ENCODE measurements around the gene TGM3.
"Not testable (repeated sequence)": the region's sequence is repeated elsewhere in the genome, so short reads cannot be mapped to it uniquely, and the experiment has no call there.

The TGM3 gene, protein sequence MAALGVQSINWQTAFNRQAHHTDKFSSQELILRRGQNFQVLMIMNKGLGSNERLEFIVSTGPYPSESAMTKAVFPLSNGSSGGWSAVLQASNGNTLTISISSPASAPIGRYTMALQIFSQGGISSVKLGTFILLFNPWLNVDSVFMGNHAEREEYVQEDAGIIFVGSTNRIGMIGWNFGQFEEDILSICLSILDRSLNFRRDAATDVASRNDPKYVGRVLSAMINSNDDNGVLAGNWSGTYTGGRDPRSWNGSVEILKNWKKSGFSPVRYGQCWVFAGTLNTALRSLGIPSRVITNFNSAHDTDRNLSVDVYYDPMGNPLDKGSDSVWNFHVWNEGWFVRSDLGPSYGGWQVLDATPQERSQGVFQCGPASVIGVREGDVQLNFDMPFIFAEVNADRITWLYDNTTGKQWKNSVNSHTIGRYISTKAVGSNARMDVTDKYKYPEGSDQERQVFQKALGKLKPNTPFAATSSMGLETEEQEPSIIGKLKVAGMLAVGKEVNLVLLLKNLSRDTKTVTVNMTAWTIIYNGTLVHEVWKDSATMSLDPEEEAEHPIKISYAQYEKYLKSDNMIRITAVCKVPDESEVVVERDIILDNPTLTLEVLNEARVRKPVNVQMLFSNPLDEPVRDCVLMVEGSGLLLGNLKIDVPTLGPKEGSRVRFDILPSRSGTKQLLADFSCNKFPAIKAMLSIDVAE

DNA sequence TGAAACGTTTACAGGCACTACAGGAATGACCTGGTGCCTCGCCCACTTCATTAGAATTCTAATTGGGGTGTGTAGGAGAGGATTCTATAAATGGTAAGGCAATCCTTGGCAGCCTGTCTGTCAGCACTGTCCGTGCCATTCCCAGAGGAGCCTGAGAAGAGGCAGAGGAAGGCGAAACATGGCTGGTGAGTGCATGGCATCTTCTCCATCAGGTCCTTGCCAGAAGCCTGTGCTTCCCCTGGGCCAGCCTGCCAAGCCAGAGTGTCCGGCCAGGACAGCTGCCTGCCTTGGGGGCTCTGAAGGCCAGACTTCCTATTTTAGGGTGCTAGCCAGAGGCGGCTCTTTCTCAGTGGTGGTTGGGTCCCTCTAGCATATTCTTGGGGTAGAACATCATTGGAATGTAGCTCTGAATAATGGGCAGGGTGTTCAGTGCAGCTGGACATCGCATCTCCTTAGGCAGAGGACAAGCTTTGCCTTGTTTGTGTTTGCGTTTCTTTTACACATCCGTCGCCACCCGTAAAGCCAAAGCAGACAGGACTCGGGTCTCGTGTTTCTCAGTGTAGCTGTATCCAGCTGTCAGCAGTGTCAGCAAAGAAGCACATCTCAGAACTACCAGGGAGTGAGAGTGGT, at the start of gene TGM3:
Gene TGM3 (plus strand): TSS at position 116 of the 630 bp plus-strand sequence. CDS start 63 bp downstream, at position 179.
- no peak for DNase-seq (ENCODE audit: low read depth in 2 of 2)

DNA sequence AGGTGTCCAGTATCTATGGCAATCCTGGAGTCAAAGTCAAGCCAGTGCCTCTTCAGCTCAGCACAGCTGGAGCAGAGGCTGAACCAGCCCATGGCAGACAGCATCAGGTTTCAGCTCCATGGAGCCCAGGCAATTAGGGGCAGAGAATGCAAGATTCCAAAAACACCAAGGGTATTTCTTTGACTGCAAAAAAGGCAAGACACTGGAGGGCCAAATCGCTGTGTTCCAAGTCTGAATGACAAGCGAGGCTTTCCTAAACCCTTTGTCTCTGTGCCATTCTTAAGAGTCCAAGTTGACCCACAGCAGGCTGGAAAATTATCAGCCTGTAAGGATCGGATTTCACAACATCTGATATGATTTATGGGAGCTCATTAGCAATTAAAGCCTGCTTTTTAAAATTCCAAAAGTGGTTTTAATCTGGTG, 49.7 kb upstream of the TGM3 start:
- no peak for DNase-seq (ENCODE audit: low read depth in 2 of 2)

DNA sequence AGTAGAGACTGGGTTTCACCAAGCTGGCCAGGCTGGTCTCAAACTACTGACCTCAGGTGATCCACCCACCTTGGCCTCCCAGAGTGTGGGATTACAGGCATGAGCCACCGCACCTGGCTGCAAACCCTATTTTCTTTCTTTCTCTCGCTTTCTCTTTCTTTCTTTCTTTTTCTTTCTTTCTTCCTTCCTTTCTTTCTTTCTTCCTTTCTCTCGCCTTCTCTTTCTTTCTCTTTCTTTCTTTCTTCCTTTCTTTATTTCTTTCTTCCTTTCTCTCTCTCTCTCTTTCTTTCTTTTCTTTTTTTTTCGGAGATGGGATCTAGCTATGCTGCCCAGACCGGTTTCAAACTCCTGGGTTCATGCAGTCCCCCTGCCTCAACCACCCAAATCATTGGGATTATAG, 47.0 kb upstream of the TGM3 start:
- DNase-seq (ENCODE audit: low read depth in 2 of 2), result no peak

DNA sequence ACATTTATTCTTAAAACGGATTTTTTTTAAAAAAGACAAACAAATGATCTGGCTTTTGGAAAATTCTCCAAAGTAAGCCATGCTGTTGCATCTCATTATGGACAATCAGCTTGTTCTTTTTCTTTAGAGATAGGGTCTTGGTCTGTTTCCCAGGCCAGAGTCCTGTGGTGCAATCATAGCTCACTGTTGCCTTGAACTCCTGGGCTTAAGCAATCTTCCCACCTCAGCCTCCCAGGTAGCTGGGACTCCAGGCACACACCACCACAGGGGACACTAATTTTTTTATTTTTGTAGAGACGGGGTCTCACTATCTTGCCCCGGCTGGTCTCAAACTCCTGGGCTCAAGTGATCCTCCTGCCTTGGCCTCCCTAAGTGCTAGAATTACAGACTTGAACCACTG, 45.9 kb upstream of the TGM3 start:
- DNase-seq (ENCODE audit: low read depth in 2 of 2), result no peak

DNA sequence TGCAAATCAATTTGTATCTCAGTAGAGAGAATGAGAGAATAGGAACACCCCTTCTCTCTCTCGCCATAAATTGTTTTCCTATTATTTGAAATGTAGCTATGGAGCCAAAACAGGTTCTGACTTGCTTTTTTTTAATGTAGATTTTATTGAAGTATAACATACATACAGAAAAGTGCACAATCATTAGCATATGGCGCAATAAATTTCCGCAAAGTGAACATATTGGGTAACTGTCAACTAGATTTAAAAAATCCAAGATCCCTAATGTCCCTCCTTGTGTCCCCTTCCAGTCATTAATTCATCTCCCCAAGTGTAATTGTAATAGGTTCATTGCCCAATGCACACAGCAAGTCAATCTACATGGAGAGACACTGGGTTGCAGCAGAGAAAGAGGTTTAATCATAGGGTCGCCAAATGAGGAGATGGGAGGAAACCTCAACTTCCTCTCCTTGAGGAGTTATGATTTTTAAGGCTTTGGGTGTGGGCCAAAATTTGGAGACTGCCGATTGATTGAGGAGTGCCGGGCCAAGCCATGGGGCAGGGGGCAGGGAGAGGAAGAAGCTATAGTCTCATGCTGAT, 43.3 kb upstream of the TGM3 start:
- DNase-seq (ENCODE audit: low read depth in 2 of 2), result no peak

DNA sequence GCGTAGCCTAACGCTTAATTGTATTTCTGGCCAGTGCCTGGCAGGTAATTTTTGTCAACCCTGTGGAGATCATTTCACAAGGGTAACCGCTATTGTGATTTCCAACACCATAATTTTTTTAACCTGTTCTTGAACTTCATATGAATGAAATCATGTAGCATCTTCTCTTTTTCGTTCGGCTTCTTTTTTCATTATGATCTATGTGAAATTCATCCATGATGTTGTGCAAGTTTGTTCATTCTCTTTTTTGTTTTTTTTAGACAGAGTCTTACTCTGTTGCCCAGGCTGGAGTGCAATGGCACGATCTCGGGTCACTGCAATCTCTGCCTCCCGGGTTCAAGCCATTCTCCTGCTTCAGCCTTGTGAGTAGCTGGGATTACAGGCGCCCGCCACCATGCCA, 42.5 kb upstream of the TGM3 start:
- no peak for DNase-seq (ENCODE audit: low read depth in 2 of 2)

DNA sequence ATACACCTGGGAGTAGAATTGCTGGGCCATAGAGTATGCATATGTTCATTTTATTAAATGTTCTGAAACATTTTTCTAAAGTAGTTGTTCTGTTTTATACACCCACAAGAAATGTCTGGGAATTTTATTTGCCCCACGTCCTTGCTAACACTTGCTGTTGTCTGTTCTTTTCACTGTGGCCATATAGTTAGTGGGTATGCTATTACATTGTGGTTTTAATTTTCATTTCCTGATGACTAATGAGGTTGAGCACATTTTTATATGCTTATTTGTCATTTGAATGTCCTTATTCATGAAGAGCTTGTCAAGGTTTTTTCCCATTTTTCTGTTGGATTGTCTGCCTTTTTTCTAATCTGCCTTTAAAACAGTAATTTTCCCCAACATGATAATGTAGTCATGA, 41.5 kb upstream of the TGM3 start:
- no peak for DNase-seq (ENCODE audit: low read depth in 2 of 2)

DNA sequence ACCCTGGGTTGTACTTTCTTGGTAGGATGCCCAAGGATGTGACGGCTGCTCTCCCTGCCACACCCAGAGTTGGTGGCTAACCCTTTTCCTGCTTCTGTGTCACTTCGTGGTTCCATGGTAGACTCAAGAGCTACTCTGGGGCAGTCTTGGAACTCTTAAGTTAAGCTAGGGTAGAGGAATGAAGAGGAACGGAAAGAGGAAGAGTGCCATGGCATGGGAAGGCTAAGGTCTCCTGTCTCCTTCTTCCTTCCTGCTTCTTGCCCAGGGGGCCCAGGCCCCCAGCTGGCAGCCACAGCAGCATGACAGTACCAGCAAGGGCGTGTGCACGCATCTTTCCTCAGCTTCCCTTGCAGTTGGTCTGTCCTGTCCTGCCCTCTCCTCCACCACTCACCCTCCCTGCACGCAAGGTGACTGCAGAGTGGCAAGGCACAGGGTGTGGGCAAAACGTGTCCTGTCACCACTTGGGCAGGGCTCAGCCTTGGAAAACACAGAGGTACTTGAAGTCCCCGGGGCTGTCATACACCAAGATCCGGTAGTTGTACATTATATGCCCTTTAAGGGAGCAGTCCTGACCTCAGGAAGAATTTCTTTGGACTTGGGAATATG, 39.8 kb upstream of the TGM3 start:
- DNase-seq (ENCODE audit: low read depth in 2 of 2), result no peak

DNA sequence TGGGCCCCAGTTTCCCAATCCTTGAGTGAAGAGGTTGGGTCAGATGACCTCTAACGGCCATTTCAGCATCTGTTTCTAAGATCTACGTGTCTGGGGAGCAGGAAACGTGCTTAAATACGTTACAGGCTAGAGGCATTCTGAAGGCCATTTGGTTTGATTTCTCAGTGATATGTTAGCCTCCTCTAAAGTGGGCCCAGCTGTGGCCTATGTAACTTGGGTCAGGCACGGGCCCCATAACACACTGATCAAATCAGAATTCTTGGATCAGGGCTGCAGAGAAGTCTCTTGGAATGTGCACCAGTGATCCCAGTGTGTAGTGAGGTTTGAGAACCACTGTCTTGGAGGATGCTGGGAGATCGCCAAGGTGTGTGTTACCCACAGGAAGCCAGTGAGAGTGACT, 36.1 kb upstream of the TGM3 start:
- no peak for DNase-seq (ENCODE audit: low read depth in 2 of 2)

DNA sequence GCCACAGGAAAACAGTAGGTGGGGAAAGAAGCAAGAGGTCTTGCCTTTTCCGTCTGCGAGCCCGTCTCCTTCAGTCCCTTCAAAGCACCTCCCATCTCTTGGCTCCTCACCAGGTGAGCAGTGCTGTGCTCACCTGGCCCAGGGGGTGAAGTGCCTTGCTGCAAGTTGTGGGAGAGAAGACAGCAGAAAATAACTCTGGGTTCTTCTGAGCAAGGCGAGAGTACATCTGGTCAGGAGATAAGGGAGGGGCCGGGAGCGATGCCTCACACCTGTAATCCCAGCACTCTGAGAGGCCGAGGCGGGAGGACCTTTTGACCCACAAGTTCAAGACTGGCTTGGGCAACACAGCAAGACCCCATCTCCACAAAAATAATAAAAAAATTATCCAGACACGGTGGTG, 35.6 kb upstream of the TGM3 start:
- DNase-seq (ENCODE audit: low read depth in 2 of 2), result no peak

DNA sequence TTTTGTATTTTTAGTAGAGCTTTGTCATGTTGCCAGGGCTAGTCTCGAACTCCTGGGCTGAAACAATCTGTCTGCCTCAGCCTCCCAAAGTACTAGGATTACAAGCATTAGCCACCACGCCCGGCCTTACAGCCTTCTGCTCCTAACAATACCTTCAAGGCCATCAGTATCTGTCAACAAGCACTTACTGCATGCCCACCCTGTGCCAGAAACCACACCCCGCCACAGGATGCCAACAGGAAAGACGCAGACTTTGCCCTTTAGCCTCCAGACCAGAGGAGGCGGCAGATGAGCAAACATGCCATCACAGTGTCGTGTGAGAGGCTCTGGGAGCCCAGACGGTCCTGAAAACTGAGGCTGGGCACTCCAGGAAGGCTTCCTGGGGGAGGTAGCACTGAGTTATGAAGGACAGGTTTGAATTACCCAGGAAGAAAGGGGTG, 34.7 kb upstream of the TGM3 start:
- no peak for DNase-seq (ENCODE audit: low read depth in 2 of 2)

DNA sequence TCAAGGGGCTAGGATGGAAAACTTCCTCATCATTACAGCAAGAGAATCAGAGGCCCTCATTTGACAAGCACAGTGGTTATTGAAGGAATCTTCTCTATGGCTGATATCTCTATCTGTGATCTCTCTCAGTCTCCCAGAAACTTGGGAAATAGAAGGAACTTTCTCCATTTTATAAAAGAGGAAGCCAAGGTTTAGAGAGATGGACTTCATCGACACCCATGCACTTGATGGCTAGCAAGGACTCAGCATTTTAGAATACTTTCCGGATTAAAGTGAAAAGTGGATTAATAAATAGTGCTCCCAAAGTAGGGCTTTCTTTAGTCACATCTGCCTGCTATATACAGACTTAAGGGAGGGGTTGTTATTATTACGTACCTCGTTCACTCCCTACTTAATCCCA, 34.2 kb upstream of the TGM3 start:
- DNase-seq (ENCODE audit: low read depth in 2 of 2), result no peak

DNA sequence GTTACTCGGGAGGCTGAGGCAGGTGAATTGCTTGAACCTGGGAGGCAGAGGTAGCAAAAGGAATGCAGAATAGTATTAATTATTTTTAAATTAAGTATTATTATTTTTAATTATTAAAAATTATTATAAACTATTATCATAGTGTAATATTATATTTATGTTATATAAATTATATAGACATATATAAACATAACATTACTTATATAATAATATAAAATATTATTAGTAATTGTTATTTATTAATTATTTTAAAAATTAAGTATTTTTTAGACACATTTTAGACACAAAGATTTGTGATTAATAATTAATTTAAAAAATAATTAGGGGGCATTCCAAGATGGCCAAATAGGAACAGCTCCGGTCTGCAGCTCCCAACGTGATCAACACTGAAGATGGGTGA, 31.7 kb upstream of the TGM3 start:
- DNase-seq (ENCODE audit: low read depth in 2 of 2), result no peak

DNA sequence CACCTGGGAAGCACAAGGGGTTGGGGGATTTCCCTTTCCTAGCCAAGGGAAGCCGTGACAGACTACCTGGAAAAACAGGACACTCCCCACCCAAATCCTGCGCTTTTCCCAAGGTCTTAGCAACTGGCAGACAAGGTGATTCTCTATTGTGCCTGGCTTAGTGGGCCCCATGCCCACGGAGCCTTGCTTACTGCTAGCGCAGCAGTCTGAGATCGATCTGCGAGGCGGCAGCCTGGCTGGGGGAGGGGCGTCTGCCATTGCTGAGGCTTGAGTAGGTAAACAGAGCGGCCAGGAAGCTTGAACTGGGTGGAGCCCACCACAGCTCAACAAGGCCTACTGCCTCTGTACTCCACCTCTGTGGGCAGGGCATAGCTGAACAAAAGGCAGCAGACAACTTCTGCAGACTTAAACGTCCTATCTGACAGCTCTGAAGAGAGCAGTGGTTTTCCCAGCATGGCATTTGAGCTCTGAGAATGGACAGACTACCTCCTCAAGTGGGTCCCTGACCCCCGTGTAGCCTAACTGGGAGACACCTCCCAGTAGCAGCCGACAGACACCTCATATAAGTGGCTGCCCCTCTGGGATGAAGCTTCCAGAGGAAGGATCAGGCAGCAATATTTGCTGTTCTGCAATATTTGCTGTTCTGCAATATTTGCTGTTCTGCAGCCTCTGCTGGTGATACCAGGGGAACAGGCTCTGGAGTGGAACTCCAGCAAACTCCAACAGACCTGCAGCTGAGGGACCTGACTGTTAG, 31.0 kb upstream of the TGM3 start:
- DNase-seq (ENCODE audit: low read depth in 2 of 2), result not testable (repeated sequence)

DNA sequence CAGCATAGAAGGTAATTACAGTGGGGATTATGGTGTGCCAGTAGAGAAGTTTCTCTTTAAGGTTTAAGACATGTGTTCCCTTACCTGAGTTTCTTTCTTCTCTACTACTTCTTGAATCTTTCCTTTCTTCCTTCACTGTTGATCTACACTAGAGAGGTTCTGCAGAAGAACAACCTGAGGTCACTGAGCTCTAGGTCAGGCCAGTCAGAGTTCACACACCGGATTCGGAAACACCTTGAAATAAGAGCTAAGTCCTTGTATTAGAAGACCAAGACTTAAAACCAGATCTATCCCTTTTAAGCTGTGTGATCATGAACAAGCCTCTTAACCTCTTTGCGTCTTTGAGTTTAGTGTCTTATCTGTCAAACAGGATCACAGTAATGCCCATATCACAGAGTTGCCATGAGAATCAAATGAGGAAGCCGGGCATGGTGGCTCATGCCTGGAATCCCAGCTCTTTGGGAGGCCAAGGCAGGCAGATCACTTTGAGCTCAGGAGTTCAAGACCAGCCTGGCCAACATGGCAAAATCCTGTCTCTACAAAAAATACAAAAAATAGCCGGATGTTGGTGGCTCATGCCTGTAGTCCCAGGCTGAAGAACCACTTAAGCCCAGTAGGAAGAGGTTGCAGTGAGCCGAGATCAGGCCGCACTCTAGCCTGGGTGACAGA, 22.0 kb upstream of the TGM3 start:
- no peak for DNase-seq (ENCODE audit: low read depth in 2 of 2)

DNA sequence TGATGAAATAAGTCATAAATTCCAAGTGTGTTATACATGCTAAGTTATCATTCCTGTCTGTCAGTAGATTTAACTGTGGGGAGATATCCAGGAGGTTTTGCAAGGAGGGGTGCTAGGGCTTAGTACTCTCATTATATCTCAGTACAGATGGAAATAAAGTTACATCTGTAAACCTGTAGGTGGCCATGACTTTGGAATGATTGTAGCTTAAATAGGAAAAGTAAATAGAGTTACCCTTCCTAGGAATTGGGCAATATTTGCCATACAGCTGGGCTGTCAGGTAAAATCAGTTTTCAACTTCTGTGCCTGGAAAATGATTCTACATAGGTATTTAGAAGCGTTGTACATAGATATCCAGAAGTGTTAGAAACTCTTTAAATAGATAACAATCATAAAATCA, 19.8 kb upstream of the TGM3 start:
- no peak for DNase-seq (ENCODE audit: low read depth in 2 of 2)

DNA sequence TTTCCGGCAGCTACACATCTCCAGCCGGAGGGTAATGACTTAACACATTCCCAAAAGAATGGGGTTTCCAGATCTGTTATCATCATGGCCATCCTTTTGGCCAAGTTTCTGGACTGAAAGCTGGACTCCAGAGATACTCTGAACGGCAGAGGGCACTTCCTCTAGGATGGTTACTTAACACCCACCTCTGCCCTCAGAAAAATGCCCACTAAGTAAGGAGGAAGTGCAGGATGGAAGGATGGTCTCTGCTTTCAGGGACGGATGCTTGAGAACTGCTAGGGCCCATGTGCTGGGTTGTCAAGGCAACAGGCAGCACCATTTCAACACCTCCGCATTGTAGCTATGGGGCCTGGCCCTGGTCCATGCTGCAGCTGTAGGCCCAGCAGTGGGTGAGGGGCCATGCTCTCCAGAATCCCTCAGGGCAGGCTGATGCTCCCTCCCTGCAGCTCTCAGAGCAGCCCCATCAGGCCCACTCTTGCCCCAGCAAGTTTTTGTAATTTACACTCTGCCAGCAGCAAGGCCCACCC, 16.5 kb upstream of the TGM3 start:
- DNase-seq (ENCODE audit: low read depth in 2 of 2), result no peak

DNA sequence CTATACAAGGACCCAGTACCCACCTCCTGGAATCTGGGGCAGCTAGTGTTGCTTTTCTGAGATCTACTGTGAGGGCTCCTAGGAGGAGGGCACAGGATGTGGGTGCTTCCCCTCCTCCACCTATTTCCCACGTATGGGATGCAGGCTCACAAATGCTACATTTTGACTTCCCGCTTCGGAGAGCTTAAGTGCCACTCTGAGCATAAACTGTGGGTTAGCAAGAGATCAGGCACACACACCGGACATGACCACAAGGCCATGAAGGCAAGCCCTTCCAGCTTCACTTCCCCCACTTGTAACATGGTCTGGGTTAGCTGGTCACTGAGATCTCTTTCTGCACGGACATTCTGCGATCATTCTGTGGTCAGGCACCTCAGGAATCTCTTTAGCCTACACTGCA, 15.7 kb upstream of the TGM3 start:
- no peak for DNase-seq (ENCODE audit: low read depth in 2 of 2)

DNA sequence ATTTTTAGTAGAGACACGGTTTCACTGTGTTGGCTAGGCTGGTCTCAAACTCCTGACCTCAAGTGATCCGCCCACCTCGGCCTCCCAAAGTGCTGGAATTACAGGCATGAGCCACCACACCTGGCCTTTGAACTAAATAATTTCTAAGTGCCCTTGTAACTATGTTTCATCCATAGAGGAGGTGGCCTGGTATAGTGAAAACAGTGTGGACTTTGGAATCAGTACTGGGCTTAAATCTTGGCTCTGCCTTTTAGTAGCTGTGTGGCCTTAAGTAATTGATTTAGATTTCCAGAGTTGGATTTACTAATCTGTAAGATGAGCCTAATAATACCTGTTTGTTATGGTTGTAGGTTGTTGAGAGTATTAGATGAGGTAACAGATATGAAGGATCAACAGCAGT, 14.2 kb upstream of the TGM3 start:
- no peak for DNase-seq (ENCODE audit: low read depth in 2 of 2)

DNA sequence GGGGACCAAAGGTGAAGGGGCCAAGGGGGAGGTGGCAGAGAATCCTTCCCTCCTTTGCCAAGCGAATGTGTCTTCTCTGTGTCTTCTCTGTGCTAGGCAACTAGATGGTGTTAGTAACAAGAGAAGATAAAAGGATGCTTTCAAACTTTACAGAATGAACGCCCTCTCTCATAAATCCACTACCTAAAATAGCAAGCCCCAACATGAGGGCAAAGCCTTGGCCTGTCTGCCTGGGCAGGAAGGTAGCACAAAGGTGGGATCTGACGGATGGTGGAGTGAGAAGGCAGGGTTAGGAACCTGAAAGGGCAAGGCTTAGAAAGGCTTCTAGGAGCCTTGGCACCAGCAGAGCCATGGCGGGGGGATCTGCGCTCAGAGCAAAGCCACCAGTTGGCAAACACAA, 13.6 kb upstream of the TGM3 start:
- no peak for DNase-seq (ENCODE audit: low read depth in 2 of 2)

All from fibroblast of skin of left quadriceps (primary cell).